ENCODE results near the gene ATP6V0A4.

DNA sequence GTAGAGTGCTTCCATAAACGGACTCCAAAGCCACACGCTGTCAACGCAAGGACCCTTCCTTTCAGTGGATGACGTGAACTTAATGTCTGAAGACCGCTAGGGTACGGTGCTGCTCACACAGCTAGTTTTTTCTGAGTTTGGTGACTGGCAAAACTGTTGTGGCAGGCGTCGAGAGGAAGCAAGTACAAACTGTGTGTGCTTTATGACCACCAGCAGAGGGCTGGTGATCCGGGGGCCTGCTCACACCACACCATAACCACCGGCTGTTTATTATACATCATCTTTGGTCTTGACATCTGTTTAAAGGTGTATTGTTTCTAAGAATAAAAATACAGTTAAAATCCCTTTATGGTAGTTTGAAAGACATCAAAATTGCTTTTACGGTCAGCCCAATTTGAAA lies 37.1 kb upstream of the ATP6V0A4 start:
- TF ChIP-seq CTCF (IDR thresholded peaks at IDR 0.05) (no peak), POLR2A (IDR thresholded peaks at IDR 0.05) (no peak)

All from upper lobe of left lung (tissue), 4 donors.